ENCODE results near the gene VAV3.
A peak's percentile ranks its signal among the peaks of the same experiment; 100 is the strongest.

The VAV3 gene

GRCh38 chr1:107532318-107532717 is 432.7 kb downstream of the VAV3 start:
- TF ChIP-seq, protein P1, sequence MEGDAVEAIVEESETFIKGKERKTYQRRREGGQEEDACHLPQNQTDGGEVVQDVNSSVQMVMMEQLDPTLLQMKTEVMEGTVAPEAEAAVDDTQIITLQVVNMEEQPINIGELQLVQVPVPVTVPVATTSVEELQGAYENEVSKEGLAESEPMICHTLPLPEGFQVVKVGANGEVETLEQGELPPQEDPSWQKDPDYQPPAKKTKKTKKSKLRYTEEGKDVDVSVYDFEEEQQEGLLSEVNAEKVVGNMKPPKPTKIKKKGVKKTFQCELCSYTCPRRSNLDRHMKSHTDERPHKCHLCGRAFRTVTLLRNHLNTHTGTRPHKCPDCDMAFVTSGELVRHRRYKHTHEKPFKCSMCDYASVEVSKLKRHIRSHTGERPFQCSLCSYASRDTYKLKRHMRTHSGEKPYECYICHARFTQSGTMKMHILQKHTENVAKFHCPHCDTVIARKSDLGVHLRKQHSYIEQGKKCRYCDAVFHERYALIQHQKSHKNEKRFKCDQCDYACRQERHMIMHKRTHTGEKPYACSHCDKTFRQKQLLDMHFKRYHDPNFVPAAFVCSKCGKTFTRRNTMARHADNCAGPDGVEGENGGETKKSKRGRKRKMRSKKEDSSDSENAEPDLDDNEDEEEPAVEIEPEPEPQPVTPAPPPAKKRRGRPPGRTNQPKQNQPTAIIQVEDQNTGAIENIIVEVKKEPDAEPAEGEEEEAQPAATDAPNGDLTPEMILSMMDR (IDR thresholded peaks at IDR 0.05; ENCODE audit: insufficient read depth, low read length, missing control alignments): no peak
- no peak overlapping the region for H3K4me3 ChIP-seq (ENCODE audit: low read depth, low read length)
- ChIA-PET CTCF (interaction anchor here (1.9 to 10.4 kb wide), 3 partner anchors 10 to 258 kb away, joined by 5 to 151 read pairs (median 106); no protein-coding TSS in a partner anchor), POLR2A (no interaction called here)
- no peak for DNase-seq (ENCODE audit: low read depth, low spot score)

DNA sequence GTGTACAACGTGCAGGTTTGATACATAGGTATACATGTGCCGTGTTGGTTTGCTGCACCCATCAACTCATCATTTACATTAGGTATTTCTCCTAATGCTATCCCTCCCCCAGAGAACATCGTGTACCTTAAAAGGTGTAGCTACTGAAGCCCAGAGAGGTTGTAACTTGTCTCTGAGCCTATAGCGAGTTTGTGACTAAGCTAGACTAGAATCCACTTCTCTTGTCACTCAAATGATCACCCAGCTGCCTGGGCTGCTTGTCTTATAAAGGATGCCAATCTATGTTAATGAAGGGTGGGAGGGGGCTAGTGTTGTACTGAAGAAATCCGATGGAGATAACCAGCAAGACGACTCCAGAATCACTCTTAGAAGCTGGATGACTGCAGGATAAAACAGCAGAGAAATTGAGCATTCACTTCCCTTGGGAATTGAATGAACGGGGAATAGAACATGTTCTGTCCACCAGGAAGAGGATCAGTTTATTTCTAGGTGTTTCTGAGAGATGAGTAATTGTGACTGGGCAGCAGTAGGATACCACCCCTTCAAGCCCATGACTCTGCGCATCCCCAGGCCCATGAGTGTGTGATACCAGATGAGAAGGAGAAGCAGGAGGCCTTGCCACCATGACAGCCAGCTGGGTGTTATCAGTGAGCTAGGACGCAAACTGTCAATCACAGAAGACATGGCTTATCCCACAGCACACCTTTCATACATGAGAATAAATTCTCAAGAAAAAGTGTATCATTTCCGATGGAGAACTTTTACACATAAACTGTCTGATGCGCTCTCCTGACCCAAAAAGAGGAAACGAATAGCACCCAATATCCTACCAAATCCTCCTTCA is 433.7 kb downstream of the VAV3 start:
- DNase-seq (ENCODE audit: low read depth, low spot score): no peak
- H3K4me3 ChIP-seq (ENCODE audit: low read depth, low read length): no peak overlapping the region
- ChIA-PET CTCF (interaction anchor here (0.8 to 10.4 kb wide), 6 partner anchors 11 to 257 kb away, joined by 3 to 151 read pairs (median 5); no protein-coding TSS in a partner anchor), POLR2A (no interaction called here)
- TF ChIP-seq, protein P1 (IDR thresholded peaks at IDR 0.05; ENCODE audit: insufficient read depth, low read length, missing control alignments): no peak

DNA sequence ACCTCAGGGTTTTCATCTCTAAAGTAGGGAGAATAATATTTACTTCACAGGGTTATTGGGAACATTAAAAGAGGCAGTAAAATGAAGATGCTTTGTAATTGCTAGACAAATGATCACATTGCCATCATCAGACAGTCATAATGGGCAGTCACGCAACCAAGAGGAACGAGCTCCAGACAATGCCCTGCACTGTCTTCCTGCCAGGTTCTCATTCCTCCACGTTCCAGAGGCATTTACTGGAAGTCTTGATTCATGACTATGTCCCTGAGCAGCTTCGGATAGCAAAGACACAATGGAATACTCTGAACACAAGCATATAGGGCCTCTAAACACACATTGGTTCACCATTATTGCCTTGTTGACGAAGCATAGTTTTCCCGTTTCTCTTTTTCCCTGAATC is 434.4 kb downstream of the VAV3 start:
- CTCF ChIA-PET: interaction anchor here (0.8 to 10.4 kb wide), 16 partner anchors 8 to 388 kb away, joined by 3 to 151 read pairs (median 6); no protein-coding TSS in a partner anchor
- TF ChIP-seq, protein P1 (IDR thresholded peaks at IDR 0.05; ENCODE audit: insufficient read depth, low read length, missing control alignments): no peak
- POLR2A ChIA-PET: no interaction called here

DNA sequence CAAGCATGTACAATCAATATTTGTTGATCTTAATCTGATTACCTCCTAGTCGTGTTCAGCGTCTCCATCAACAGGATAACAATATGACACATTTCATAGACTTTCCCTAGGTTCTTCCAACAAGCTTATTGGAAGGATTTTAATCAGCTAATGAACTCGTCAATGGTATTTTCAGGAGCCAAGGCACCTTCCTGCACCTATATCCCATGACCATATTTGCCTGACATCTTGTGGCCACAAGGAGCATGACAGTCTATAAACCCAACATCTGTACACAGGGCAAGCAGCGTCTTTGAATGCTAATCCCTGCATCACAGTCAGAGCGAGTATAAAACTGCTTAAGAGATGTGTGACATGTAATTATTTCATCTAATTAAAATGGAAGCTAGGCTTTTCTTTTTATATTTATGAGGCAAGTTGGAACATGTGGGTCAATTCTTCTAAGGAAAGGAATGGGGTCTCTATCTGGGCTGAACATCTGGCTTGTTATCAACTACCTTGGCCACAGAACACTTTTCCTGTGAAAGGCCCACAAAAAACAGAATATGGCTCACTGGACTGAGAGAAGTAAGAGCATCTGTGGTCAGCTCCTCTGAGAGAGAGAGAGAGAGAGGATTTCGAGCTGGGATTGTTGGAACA is 435.4 kb downstream of the VAV3 start:
- ChIA-PET CTCF (interaction anchor here (0.6 to 10.4 kb wide), 45 partner anchors 9 to 830 kb away, joined by 3 to 151 read pairs (median 4); partner anchors contain the start of gene PRMT6), POLR2A (no interaction called here)
- TF ChIP-seq, protein P1 (IDR thresholded peaks at IDR 0.05; ENCODE audit: insufficient read depth, low read length, missing control alignments): peak; percentile 79
- DNase-seq (ENCODE audit: low read depth, low spot score): peak; percentile 17
- no peak overlapping the region for H3K4me3 ChIP-seq (ENCODE audit: low read depth, low read length)

More for the DNA sequence above, 434.4 kb downstream of the VAV3 start:
- no peak overlapping the region for H3K4me3 ChIP-seq (ENCODE audit: low read depth, low read length)
- DNase-seq (ENCODE audit: low read depth, low spot score): no peak

- CTCF ChIA-PET: interaction anchor here (8.8 to 10.4 kb wide), 2 partner anchors 223 to 252 kb away, joined by 106 to 151 read pairs; no protein-coding TSS in a partner anchor
- no peak for DNase-seq (ENCODE audit: low read depth, low spot score)
- TF ChIP-seq, protein P1 (IDR thresholded peaks at IDR 0.05; ENCODE audit: insufficient read depth, low read length, missing control alignments): no peak
- POLR2A ChIA-PET: no interaction called here
- H3K4me3 ChIP-seq (ENCODE audit: low read depth, low read length): no peak overlapping the region
Measured at GRCh38 chr1:107526524-107527198, 438.3 kb downstream of the VAV3 start.

Measured in AG04449 (cell line).